NCI-H2196 treated with DMSO at 0.1 percent for 48 hours (cell line): ENCODE results near the gene CSTB.

Source experiments
- DNase-seq: peaks from one replicate; lab custom pipeline; 2025; ENCODE audit not compliant: unreplicated experiment; lab: John Stamatoyannopoulos, UW

The CSTB gene

GRCh38 chr21:43769325-43769958 lies 6.7 kb downstream of the CSTB start:
- no peak for DNase-seq

GRCh38 chr21:43768868-43769167 lies 7.3 kb downstream of the CSTB start:
- no peak for DNase-seq

- no peak for DNase-seq
Measured at GRCh38 chr21:43767984-43768867, 7.9 kb downstream of the CSTB start.

GRCh38 chr21:43767498-43767983 lies 8.6 kb downstream of the CSTB start:
- DNase-seq = no peak

- no peak for DNase-seq
Measured at GRCh38 chr21:43766734-43767497, 9.2 kb downstream of the CSTB start.

- no peak for DNase-seq
Measured at GRCh38 chr21:43764576-43765495, 11.3 kb downstream of the CSTB start.

- DNase-seq = no peak
Measured at GRCh38 chr21:43763901-43764523, 12.1 kb downstream of the CSTB start.

GRCh38 chr21:43762303-43763128 lies 13.6 kb downstream of the CSTB start:
- peak; percentile 58 for DNase-seq

GRCh38 chr21:43761886-43762285 lies 14.2 kb downstream of the CSTB start:
- no peak for DNase-seq

GRCh38 chr21:43760391-43760958 lies 15.6 kb downstream of the CSTB start:
- no peak for DNase-seq

GRCh38 chr21:43759651-43760050 lies 16.5 kb downstream of the CSTB start:
- DNase-seq = no peak

GRCh38 chr21:43758811-43759210 lies 17.3 kb downstream of the CSTB start:
- no peak for DNase-seq

- no peak for DNase-seq
Measured at GRCh38 chr21:43758111-43758641, 17.9 kb downstream of the CSTB start.

- no peak for DNase-seq
Measured at GRCh38 chr21:43757601-43758000, 18.5 kb downstream of the CSTB start.

GRCh38 chr21:43755820-43756594 lies 20.1 kb downstream of the CSTB start:
- DNase-seq = no peak

- no peak for DNase-seq
Measured at GRCh38 chr21:43754948-43755781, 20.9 kb downstream of the CSTB start.

- no peak for DNase-seq
Measured at GRCh38 chr21:43753439-43753799, 22.7 kb downstream of the CSTB start.
